Endothelial cell (in vitro differentiated cells): ENCODE results near the gene CDH26. TPM values are rescaled to one million over a fixed set of nuclear protein-coding genes. Genes with fewer than 3 reads are reported as not detected.

ENCODE experiments used
- DNase-seq: peaks from one replicate; pipeline ENCODE4 v3.0.0; 2021; ENCODE audit warnings: low spot score
- H3K27ac Mint-ChIP-seq: one replicate; pipeline ENCODE4 v1.8.0; 2021; ENCODE audit warnings: mixed read lengths, inconsistent platforms; ENCODE audit not compliant: unreplicated experiment
- H3K27me3 Mint-ChIP-seq: one replicate; pipeline ENCODE4 v1.8.0; 2021; ENCODE audit warnings: mild to moderate bottlenecking, moderate library complexity, mixed read lengths, inconsistent platforms; ENCODE audit not compliant: unreplicated experiment
- H3K36me3 Mint-ChIP-seq: one replicate; pipeline ENCODE4 v1.8.0; 2021; ENCODE audit warnings: mild to moderate bottlenecking, low read depth, mixed read lengths, inconsistent platforms; ENCODE audit not compliant: unreplicated experiment
- H3K4me1 Mint-ChIP-seq: one replicate; pipeline ENCODE4 v1.8.0; 2021; ENCODE audit warnings: mild to moderate bottlenecking, mixed read lengths, inconsistent platforms; ENCODE audit not compliant: unreplicated experiment
- H3K4me3 Mint-ChIP-seq: one replicate; pipeline ENCODE4 v1.8.0; 2021; ENCODE audit warnings: mild to moderate bottlenecking, mixed read lengths, inconsistent platforms; ENCODE audit not compliant: unreplicated experiment
- H3K9me3 Mint-ChIP-seq: one replicate; pipeline ENCODE4 v1.8.0; 2021; ENCODE audit warnings: mixed read lengths, inconsistent platforms; ENCODE audit not compliant: unreplicated experiment
- total RNA-seq: library from RNA; stranded (reverse); fragmentation: NEBNext Ultra II Directional; extraction: Animal tissue kit (Norgen Biotek cat#: 25700); gene quantifications from one replicate; pipeline ENCODE4 v1.2.1, GENCODE V29; 2021; ENCODE audit not compliant: unreplicated experiment
- TF ChIP-seq, protein P1 (sequence below): fragments of 200-600 bp; sonication (generic); IDR thresholded peaks from one replicate; pipeline ENCODE4 v1.5.0; 2021; ENCODE audit warnings: antibody characterized with exemption; ENCODE audit not compliant: unreplicated experiment

The CDH26 gene
- total RNA-seq, 1 donor from 2014 or later: 5.4 TPM

DNA sequence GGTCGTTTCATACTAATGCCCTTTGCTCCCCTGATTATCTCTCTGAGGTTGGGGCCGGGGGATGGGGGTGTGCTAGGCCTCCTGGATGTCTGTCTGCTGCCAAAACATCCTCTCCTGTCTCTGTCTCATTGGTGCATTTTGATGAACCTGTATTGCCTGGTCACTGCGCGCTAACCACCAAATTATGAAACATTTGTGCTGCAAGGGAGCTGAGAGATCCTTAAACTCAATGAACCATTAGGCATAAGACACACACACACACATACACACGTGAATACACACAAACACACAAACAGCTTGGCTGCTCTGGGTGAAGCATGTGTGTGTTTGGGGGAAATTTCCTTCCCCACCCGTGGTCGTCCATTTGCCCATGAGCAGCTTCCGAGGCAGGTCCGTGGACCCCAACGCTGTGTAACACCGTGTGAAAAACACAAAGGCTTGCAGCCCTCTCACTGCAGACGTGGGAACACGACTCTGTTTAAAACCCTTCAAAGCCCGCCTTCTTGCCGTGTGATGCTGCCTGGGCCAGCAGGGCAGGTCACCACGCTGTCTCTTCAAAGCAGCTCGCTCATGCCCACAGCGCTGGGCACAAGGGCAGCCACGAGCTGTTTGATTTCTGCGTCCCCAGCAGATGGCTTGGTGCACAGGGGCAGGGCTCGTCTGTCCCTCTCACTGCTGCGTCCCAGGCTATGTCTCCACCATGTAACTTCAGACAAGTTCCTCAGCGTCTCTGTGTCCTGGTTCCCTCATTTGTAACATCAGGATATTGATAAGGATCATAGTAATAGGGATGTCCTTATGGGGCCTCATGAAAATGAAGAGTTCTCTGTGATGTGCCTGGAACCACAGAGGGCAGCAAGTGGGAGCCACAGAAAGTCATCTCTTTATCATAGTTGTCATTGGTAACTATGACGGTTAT, 96.8 kb downstream of the CDH26 start:
- Mint-ChIP-seq H3K27me3 (peaks cover 2% of the 10 kb centered on the region), H3K4me3 (no peak overlapping the region), H3K36me3 (no peaks in the 10 kb centered on the region), H3K27ac (peak overlapping the region; percentile 12), H3K4me1 (peaks cover 30% of the 10 kb centered on the region), H3K9me3 (no peaks in the 10 kb centered on the region)
- DNase-seq: no peak
- TF ChIP-seq, protein P1, sequence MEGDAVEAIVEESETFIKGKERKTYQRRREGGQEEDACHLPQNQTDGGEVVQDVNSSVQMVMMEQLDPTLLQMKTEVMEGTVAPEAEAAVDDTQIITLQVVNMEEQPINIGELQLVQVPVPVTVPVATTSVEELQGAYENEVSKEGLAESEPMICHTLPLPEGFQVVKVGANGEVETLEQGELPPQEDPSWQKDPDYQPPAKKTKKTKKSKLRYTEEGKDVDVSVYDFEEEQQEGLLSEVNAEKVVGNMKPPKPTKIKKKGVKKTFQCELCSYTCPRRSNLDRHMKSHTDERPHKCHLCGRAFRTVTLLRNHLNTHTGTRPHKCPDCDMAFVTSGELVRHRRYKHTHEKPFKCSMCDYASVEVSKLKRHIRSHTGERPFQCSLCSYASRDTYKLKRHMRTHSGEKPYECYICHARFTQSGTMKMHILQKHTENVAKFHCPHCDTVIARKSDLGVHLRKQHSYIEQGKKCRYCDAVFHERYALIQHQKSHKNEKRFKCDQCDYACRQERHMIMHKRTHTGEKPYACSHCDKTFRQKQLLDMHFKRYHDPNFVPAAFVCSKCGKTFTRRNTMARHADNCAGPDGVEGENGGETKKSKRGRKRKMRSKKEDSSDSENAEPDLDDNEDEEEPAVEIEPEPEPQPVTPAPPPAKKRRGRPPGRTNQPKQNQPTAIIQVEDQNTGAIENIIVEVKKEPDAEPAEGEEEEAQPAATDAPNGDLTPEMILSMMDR: no peak

DNA sequence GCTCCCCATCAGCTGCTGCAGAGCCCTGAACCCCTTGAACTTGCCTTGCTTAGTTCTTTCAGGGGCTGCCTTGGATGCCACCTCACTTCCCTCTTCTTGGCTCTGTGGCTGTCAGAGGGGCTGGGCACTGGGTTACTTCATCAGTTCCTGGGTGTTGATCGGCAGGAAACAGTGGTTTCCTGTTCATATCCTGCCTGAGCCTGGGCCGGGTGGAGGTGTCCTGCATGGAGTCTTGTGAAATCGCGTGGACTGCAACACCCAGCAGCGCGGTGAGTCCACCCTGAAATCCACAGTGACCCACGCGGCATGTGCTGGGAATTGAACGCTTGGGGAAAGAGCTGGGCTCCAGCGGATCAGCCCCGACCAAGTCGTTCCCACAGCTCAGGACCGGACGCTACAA, 97.5 kb downstream of the CDH26 start:
- H3K27me3 Mint-ChIP-seq: peaks cover 2% of the 10 kb centered on the region
- H3K4me3 Mint-ChIP-seq: no peak overlapping the region
- no peaks in the 10 kb centered on the region for H3K9me3 Mint-ChIP-seq
- no peak for DNase-seq
- no peaks in the 10 kb centered on the region for H3K36me3 Mint-ChIP-seq
- TF ChIP-seq, protein P1: no peak
- H3K27ac Mint-ChIP-seq: no peak overlapping the region
- H3K4me1 Mint-ChIP-seq: peaks cover 30% of the 10 kb centered on the region

DNA sequence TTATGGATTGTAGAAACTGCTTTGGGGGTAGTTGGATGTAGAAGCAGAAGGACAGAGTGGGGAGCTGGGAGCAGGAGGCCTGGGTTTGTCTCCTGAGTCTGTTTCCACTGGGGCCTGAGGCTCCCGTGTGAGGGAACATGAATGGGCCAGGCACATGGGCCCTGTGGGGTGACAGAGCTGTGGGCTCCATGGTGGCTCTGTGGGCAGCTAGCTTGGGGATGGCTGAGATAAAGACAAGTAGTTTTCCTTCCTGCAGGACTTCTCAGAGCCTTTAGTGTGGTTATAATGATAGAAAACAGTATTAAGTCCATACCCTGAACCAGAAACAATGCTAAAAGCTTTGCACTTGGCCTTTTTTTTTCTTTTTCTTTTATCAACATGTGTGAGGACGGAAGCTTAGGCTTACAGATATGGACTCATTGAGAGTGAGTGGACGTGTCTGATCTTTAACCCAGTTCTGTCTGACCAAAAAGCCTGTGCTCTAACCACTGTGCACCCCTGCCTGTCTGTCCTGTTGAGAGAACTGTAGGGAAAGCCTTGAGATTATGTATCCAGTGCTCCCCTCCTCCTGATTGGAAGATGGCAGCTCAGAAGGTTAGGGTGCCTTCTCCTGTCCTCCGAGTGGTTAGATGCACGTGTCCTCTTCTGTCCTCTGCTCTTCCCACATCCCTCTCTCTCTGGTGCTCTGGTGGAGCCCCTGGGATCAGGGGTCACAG, 98.3 kb downstream of the CDH26 start:
- Mint-ChIP-seq H3K9me3 (no peaks in the 10 kb centered on the region), H3K4me3 (no peak overlapping the region), H3K27me3 (peaks cover 2% of the 10 kb centered on the region), H3K27ac (no peak overlapping the region), H3K4me1 (peaks cover 30% of the 10 kb centered on the region), H3K36me3 (no peaks in the 10 kb centered on the region)
- no peak for DNase-seq
- TF ChIP-seq, protein P1: no peak

DNA sequence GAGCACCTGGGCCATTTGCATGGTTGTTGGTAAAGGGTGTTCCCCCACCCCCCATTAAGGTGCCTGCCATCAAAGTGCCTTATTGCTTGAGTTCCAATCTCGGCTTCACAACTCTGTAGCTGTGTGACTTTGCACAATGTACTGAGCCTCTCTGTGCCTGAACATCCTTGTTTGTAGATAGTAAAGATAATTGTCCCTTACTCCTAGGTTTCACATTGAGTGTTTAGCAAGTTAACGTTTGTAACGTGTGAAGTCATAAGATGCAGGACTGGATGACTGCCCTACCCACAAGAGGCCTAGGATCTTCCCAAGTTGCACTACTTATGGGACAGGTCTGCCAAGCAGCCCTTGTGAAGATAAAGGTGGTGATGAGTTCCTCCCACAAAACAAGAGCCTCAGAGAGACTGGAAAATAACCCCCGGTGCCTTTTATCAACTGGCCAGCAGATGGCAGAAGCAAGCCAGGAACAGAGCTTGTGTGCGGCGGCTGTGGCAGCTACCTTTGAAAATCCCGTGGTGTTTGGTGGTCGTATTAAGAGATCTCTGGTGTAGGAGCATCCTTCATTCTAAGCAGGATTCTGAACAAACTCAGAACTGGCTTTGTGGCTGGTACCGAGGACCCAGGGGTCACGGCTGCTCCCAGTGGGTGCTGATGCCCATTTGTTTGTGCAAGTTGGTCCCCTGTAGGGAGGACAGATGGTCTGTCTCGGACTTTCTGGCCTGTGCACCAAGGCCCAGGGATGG, 99.1 kb downstream of the CDH26 start:
- Mint-ChIP-seq H3K27me3 (no peaks in the 10 kb centered on the region), H3K9me3 (no peaks in the 10 kb centered on the region), H3K4me1 (peaks cover 30% of the 10 kb centered on the region), H3K36me3 (no peaks in the 10 kb centered on the region), H3K4me3 (no peak overlapping the region), H3K27ac (no peak overlapping the region)
- peak; percentile 76 for DNase-seq
- TF ChIP-seq, protein P1: peak; percentile 81
